GM23338 (cell line): ENCODE results near the gene OPALIN. TPM values are rescaled to one million over a fixed set of nuclear protein-coding genes. Genes with fewer than 3 reads are reported as not detected.

Experiments
- ATAC-seq: fragments of 200-7000 bp; cut with Tn5 transposase; 3 replicates; pipeline ENCODE4 v1.9.1; 2020
- DNase-seq: peaks from one replicate; pipeline ENCODE4 v3.0.0-alpha.2; 2015; ENCODE audit warnings: low spot score
- H2AFZ ChIP-seq: fragments of 200-600 bp; sonication (generic); 2 replicates; pipeline ENCODE4 v1.8.0; 2016; ENCODE audit warnings: antibody characterized with exemption, mild to moderate bottlenecking, moderate library complexity
- H3F3A ChIP-seq: fragments of 200-600 bp; sonication (generic); replicated peaks from 2 replicates; pipeline ENCODE4 v1.8.0; 2017; ENCODE audit warnings: antibody characterized with exemption, mixed run types, low read depth
- H3K27ac ChIP-seq: fragments of 200-600 bp; sonication (generic); 2 replicates; pipeline ENCODE4 v1.6.1; 2016; ENCODE audit warnings: low read depth
- H3K27me3 ChIP-seq: fragments of 200-600 bp; sonication (generic); 2 replicates; pipeline ENCODE4 v1.8.0; 2016; ENCODE audit warnings: mild to moderate bottlenecking, mixed run types, moderate library complexity; ENCODE audit not compliant: insufficient read depth
- H3K36me3 ChIP-seq: fragments of 200-600 bp; sonication (generic); 2 replicates; pipeline ENCODE4 v1.8.0; 2016; ENCODE audit warnings: mild to moderate bottlenecking; ENCODE audit not compliant: insufficient read depth
- H3K4me1 ChIP-seq: fragments of 200-600 bp; sonication (generic); 2 replicates; pipeline ENCODE4 v1.8.0; 2016; ENCODE audit warnings: mild to moderate bottlenecking, moderate library complexity; ENCODE audit not compliant: insufficient read depth
- H3K4me2 ChIP-seq: fragments of 200-600 bp; sonication (generic); 2 replicates; pipeline ENCODE4 v1.7.1; 2017; ENCODE audit warnings: mixed run types
- H3K4me3 ChIP-seq: fragments of 200-600 bp; sonication (generic); 2 replicates; pipeline ENCODE4 v1.6.1; 2016; ENCODE audit warnings: mixed run types
- H3K79me2 ChIP-seq: fragments of 200-600 bp; sonication (generic); replicated peaks from 2 replicates; pipeline ENCODE4 v1.8.0; 2017; ENCODE audit warnings: mild to moderate bottlenecking; ENCODE audit not compliant: insufficient read depth
- H3K9me2 ChIP-seq: fragments of 200-600 bp; sonication (generic); 2 replicates; pipeline ENCODE4 v1.8.0; 2017; ENCODE audit not compliant: insufficient read depth
- H4K20me1 ChIP-seq: fragments of 200-600 bp; sonication (generic); replicated peaks from 2 replicates; pipeline ENCODE4 v1.8.0; 2017; ENCODE audit warnings: mild to moderate bottlenecking; ENCODE audit not compliant: insufficient read depth
- H3K27ac Mint-ChIP-seq: 2 replicates; pipeline ENCODE4 v1.8.0; 2020; ENCODE audit warnings: inconsistent platforms, mild to moderate bottlenecking, moderate library complexity, mixed read lengths
- H3K27me3 Mint-ChIP-seq: 3 replicates; pipeline ENCODE4 v1.8.0; 2022; ENCODE audit warnings: low read depth, mild to moderate bottlenecking, moderate library complexity, mixed read lengths, inconsistent platforms; ENCODE audit not compliant: insufficient read depth, poor library complexity
- H3K36me3 Mint-ChIP-seq: 3 replicates; pipeline ENCODE4 v1.8.0; 2021; ENCODE audit warnings: low read depth, mild to moderate bottlenecking, inconsistent platforms, moderate library complexity, mixed read lengths
- H3K4me1 Mint-ChIP-seq: 3 replicates; pipeline ENCODE4 v1.8.0; 2020; ENCODE audit warnings: mild to moderate bottlenecking, inconsistent platforms, mixed read lengths
- H3K4me3 Mint-ChIP-seq: 3 replicates; pipeline ENCODE4 v1.8.0; 2021; ENCODE audit warnings: moderate library complexity, mild to moderate bottlenecking, inconsistent platforms, mixed read lengths
- H3K9me3 Mint-ChIP-seq: 3 replicates; pipeline ENCODE4 v1.8.0; 2020; ENCODE audit warnings: moderate library complexity, mild to moderate bottlenecking, inconsistent platforms, mixed read lengths
- CREB1 ChIP-seq: fragments of 250-450 bp; sonication (Bioruptor Pico); IDR thresholded peaks from 2 replicates; pipeline ENCODE4 v1.5.0; 2020; ENCODE audit warnings: low read depth, mild to moderate bottlenecking, moderate library complexity
- EZH2phosphoT487 ChIP-seq: fragments of 200-600 bp; sonication (generic); IDR thresholded peaks from one replicate; pipeline ENCODE4 v1.8.1; 2018; ENCODE audit warnings: antibody characterized with exemption; ENCODE audit not compliant: unreplicated experiment
- JUNB ChIP-seq: IDR thresholded peaks from one replicate; pipeline ENCODE4 v1.6.1; 2016; ENCODE audit warnings: antibody characterized with exemption; ENCODE audit not compliant: unreplicated experiment
- NANOG ChIP-seq: IDR thresholded peaks from 2 replicates; pipeline ENCODE4 v1.6.1; 2016; ENCODE audit warnings: antibody characterized with exemption, borderline replicate concordance
- POLR2AphosphoS5 ChIP-seq: IDR thresholded peaks from 2 replicates; pipeline ENCODE4 v1.6.1; 2016; ENCODE audit warnings: antibody characterized with exemption, low read depth
- STAT1 ChIP-seq: IDR thresholded peaks from one replicate; pipeline ENCODE4 v1.6.1; 2016; ENCODE audit warnings: antibody characterized with exemption; ENCODE audit not compliant: unreplicated experiment
- ZNF114 ChIP-seq: fragments of 250-450 bp; sonication (Bioruptor Pico); IDR thresholded peaks from 2 replicates; pipeline ENCODE4 v1.5.0; 2020; ENCODE audit warnings: mild to moderate bottlenecking, moderate library complexity
- ZNF331 ChIP-seq: fragments of 250-450 bp; sonication (Bioruptor Pico); IDR thresholded peaks from 2 replicates; pipeline ENCODE4 v1.5.0; 2020; ENCODE audit warnings: low read depth, mild to moderate bottlenecking, moderate library complexity
- ZNF462 ChIP-seq: fragments of 250-450 bp; sonication (Bioruptor Pico); IDR thresholded peaks from 2 replicates; pipeline ENCODE4 v1.5.0; 2020; ENCODE audit warnings: mild to moderate bottlenecking, moderate library complexity
- polyA plus RNA-seq: library from polyadenylated mRNA; unstranded; fragments of >200 nt; fragmentation: Nextera tagmentation; extraction: Ambion mirVana; gene quantifications from 2 replicates; pipeline ENCODE4 v1.2.1, GENCODE V29; 2016
- total RNA-seq: library from RNA; depleted of rRNA; stranded (reverse); fragments of >200 nt; shearing (Covaris generic); gene quantifications from 2 replicates; pipeline ENCODE4 v1.2.3, GENCODE V29; 2014
- TF ChIP-seq, protein P1 (sequence below), 2 experiments: fragments of 200-600 bp in 1 of 2; sonication (generic) in 1 of 2; conservative IDR thresholded peaks; 2 replicates each; pipeline versions ENCODE4 v1.5.1 to v1.6.1; 2016 to 2017; ENCODE audit warnings: antibody characterized with exemption in 2 of 2, low read depth in 2 of 2, mild to moderate bottlenecking in 2 of 2, moderate library complexity in 1 of 2
- TF ChIP-seq, protein P2 (sequence below): IDR thresholded peaks from 2 replicates; pipeline ENCODE4 v1.6.1; 2016; ENCODE audit warnings: antibody characterized with exemption

Gene OPALIN
- total and polyA plus RNA-seq, 2 experiments from 2014 or later = not detected

DNA sequence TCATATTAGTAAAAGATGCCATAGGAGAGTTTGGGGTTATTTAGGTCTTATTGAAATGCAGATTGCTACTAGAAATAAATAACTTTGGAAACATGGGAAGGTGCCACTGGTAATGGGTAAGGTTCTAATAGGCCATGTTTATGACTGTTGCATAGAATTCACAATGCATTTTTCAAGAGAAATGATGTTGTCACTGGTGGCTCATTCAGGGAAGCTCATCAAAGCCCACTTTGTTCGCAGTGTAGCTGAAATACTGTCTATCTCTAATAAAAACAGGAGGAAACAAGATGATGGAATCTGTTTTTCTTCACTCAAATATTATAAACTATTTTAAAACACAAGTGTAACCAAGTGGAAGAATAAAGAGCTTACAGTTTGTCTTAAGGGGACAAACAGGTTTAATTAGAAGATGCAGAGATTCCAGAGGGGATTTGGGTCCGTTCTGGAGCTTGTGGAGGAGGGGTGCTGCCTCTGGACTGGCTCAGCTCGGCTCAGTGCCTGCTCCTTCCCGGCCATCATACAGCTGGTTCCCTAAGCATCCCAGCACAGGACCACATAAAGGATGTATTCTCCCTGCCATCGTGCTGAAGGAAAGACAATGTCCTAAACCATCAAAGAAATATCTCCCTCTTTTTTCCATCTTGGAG is 20.4 kb downstream of the OPALIN start (continued):
- no peak for TF ChIP-seq ZNF331
- no peak for TF ChIP-seq JUNB
- no peak for TF ChIP-seq STAT1
- no peak for TF ChIP-seq POLR2AphosphoS5

GRCh38 chr10:96337106-96337505 is 21.7 kb downstream of the OPALIN start:
- Histone ChIP-seq H3K27me3 (no peaks in the 10 kb centered on the region), H3K4me1 (peaks cover 11% of the 10 kb centered on the region), H3K79me2 (no peaks in the 10 kb centered on the region), H2AFZ (no peak overlapping the region), H4K20me1 (no peaks in the 10 kb centered on the region), H3K27ac (no peak overlapping the region), H3F3A (no peaks in the 10 kb centered on the region), H3K4me3 (no peak overlapping the region), H3K9me2 (no peaks in the 10 kb centered on the region), H3K36me3 (no peaks in the 10 kb centered on the region), H3K4me2 (no peak overlapping the region)
- no peak overlapping the region for H3K27ac Mint-ChIP-seq
- H3K36me3 Mint-ChIP-seq = no peaks in the 10 kb centered on the region
- TF ChIP-seq ZNF462 (CRISPR knock-in tag) = no peak
- TF ChIP-seq, protein P1, sequence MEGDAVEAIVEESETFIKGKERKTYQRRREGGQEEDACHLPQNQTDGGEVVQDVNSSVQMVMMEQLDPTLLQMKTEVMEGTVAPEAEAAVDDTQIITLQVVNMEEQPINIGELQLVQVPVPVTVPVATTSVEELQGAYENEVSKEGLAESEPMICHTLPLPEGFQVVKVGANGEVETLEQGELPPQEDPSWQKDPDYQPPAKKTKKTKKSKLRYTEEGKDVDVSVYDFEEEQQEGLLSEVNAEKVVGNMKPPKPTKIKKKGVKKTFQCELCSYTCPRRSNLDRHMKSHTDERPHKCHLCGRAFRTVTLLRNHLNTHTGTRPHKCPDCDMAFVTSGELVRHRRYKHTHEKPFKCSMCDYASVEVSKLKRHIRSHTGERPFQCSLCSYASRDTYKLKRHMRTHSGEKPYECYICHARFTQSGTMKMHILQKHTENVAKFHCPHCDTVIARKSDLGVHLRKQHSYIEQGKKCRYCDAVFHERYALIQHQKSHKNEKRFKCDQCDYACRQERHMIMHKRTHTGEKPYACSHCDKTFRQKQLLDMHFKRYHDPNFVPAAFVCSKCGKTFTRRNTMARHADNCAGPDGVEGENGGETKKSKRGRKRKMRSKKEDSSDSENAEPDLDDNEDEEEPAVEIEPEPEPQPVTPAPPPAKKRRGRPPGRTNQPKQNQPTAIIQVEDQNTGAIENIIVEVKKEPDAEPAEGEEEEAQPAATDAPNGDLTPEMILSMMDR (conservative IDR thresholded peaks at IDR 0.05; ENCODE audit: low read depth in 2 of 2) = no peak
- no peak for TF ChIP-seq CREB1 (CRISPR knock-in tag)
- no peak for TF ChIP-seq EZH2phosphoT487
- no peak for TF ChIP-seq JUNB
- TF ChIP-seq NANOG = no peak
- TF ChIP-seq, protein P2, sequence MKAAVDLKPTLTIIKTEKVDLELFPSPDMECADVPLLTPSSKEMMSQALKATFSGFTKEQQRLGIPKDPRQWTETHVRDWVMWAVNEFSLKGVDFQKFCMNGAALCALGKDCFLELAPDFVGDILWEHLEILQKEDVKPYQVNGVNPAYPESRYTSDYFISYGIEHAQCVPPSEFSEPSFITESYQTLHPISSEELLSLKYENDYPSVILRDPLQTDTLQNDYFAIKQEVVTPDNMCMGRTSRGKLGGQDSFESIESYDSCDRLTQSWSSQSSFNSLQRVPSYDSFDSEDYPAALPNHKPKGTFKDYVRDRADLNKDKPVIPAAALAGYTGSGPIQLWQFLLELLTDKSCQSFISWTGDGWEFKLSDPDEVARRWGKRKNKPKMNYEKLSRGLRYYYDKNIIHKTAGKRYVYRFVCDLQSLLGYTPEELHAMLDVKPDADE = no peak
- no peak for TF ChIP-seq ZNF331
- TF ChIP-seq ZNF114 (CRISPR knock-in tag) = no peak
- H3K27me3 Mint-ChIP-seq = peaks cover 5% of the 10 kb centered on the region
- H3K4me3 Mint-ChIP-seq = no peak overlapping the region
- no peak for ATAC-seq
- peak; percentile 7 for DNase-seq
- no peaks in the 10 kb centered on the region for H3K9me3 Mint-ChIP-seq
- H3K4me1 Mint-ChIP-seq = peaks cover 25% of the 10 kb centered on the region; the same call in 2 of the 3 replicates
